ENCODE measurements around the gene XYLB. TPM values are rescaled to one million over a fixed set of nuclear protein-coding genes. Genes with fewer than 3 reads are reported as not detected.

XYLB gene
- polyA plus RNA-seq, 1 donor from 2014 or later: 0.50 TPM

- no peaks in the 10 kb centered on the region for H4K20me1 ChIP-seq (ENCODE audit: insufficient read depth)
- H3K27me3 ChIP-seq (ENCODE audit: insufficient read depth, low read depth, low read length): no peaks in the 10 kb centered on the region
- H3F3A ChIP-seq (ENCODE audit: insufficient read depth, low read length, poor library complexity, severe bottlenecking): no peaks in the 10 kb centered on the region
- no peak overlapping the region for H3K27ac ChIP-seq (ENCODE audit: low read length)
- H2AFZ ChIP-seq (ENCODE audit: low read depth, low read length): no peak overlapping the region
- H3K79me2 ChIP-seq (replicated peaks; ENCODE audit: insufficient read depth, low read length): no peaks in the 10 kb centered on the region
- no peaks in the 10 kb centered on the region for H3K9me3 ChIP-seq (ENCODE audit: low read length)
- H3K4me3 ChIP-seq (ENCODE audit: low read length): no peak overlapping the region
- no peak overlapping the region for H3K9ac ChIP-seq (ENCODE audit: low read length)
- H3K4me2 ChIP-seq (ENCODE audit: low read length): no peak overlapping the region
- TF ChIP-seq, protein P1, sequence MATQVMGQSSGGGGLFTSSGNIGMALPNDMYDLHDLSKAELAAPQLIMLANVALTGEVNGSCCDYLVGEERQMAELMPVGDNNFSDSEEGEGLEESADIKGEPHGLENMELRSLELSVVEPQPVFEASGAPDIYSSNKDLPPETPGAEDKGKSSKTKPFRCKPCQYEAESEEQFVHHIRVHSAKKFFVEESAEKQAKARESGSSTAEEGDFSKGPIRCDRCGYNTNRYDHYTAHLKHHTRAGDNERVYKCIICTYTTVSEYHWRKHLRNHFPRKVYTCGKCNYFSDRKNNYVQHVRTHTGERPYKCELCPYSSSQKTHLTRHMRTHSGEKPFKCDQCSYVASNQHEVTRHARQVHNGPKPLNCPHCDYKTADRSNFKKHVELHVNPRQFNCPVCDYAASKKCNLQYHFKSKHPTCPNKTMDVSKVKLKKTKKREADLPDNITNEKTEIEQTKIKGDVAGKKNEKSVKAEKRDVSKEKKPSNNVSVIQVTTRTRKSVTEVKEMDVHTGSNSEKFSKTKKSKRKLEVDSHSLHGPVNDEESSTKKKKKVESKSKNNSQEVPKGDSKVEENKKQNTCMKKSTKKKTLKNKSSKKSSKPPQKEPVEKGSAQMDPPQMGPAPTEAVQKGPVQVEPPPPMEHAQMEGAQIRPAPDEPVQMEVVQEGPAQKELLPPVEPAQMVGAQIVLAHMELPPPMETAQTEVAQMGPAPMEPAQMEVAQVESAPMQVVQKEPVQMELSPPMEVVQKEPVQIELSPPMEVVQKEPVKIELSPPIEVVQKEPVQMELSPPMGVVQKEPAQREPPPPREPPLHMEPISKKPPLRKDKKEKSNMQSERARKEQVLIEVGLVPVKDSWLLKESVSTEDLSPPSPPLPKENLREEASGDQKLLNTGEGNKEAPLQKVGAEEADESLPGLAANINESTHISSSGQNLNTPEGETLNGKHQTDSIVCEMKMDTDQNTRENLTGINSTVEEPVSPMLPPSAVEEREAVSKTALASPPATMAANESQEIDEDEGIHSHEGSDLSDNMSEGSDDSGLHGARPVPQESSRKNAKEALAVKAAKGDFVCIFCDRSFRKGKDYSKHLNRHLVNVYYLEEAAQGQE (IDR thresholded peaks at IDR 0.05; ENCODE audit: borderline replicate concordance): no peak
- TF ChIP-seq EP300 (conservative IDR thresholded peaks at IDR 0.05; ENCODE audit: poor library complexity, severe bottlenecking) (no peak), EZH2 (IDR thresholded peaks at IDR 0.05; ENCODE audit: borderline replicate concordance, insufficient read depth, low read length, poor library complexity, severe bottlenecking) (no peak)
- TF ChIP-seq, protein P2, sequence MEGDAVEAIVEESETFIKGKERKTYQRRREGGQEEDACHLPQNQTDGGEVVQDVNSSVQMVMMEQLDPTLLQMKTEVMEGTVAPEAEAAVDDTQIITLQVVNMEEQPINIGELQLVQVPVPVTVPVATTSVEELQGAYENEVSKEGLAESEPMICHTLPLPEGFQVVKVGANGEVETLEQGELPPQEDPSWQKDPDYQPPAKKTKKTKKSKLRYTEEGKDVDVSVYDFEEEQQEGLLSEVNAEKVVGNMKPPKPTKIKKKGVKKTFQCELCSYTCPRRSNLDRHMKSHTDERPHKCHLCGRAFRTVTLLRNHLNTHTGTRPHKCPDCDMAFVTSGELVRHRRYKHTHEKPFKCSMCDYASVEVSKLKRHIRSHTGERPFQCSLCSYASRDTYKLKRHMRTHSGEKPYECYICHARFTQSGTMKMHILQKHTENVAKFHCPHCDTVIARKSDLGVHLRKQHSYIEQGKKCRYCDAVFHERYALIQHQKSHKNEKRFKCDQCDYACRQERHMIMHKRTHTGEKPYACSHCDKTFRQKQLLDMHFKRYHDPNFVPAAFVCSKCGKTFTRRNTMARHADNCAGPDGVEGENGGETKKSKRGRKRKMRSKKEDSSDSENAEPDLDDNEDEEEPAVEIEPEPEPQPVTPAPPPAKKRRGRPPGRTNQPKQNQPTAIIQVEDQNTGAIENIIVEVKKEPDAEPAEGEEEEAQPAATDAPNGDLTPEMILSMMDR (IDR thresholded peaks at IDR 0.05; ENCODE audit: poor library complexity, severe bottlenecking): no peak
- no peaks in the 10 kb centered on the region for H3K9me2 ChIP-seq (ENCODE audit: insufficient read depth, low read length)
- H3K36me3 ChIP-seq (ENCODE audit: insufficient read depth, low read length): no peaks in the 10 kb centered on the region
These were observed 8.9 kb upstream of the XYLB start for GRCh38 chr3:38337703-38338102.

DNA sequence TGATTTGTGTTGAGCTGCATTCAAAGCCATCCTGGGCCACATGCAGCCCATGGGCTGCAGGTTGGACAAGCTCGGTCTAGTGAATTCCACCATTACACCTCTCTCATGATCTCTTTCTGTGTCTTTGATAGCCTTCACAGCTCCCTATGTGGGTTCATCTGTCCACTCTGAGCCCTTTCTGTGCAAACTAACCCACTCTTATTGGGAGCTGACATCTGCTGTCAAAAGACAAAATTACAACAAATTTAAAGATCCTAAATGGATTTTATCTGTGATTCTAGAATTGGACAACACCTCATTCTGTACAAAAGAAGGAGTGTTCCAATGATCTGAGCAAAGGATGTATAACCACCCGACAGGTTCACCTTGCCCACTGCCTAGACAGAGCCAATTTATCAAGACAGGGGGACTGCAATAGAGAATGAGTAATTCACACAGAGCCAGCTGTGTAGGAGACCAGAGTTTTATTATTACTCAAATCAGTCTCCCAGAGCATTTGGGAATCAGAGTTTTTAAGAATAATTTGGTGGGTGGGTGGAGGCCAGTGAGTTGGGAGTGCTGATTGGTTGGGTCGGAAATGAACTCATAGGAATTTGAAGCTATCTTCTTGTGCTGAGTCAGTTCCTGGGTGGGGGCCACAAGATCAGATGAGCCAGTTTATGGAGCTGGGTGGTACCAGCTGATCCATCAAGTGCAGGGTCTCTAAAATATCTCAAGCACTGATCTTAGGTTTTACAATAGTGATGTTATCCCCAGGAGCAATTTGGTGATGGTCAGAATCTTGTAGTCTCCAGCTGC, 2.6 kb upstream of the XYLB start:
- Histone ChIP-seq H3F3A (ENCODE audit: insufficient read depth, low read length, poor library complexity, severe bottlenecking) (no peaks in the 10 kb centered on the region), H3K79me2 (replicated peaks; ENCODE audit: insufficient read depth, low read length) (no peaks in the 10 kb centered on the region), H3K27me3 (ENCODE audit: insufficient read depth, low read depth, low read length) (no peaks in the 10 kb centered on the region), H3K4me3 (ENCODE audit: low read length) (no peak overlapping the region), H2AFZ (ENCODE audit: low read depth, low read length) (no peak overlapping the region), H3K9me3 (ENCODE audit: low read length) (no peaks in the 10 kb centered on the region), H3K9ac (ENCODE audit: low read length) (no peak overlapping the region), H3K36me3 (ENCODE audit: insufficient read depth, low read length) (no peaks in the 10 kb centered on the region), H3K9me2 (ENCODE audit: insufficient read depth, low read length) (no peaks in the 10 kb centered on the region), H4K20me1 (ENCODE audit: insufficient read depth) (no peaks in the 10 kb centered on the region), H3K27ac (ENCODE audit: low read length) (no peak overlapping the region), H3K4me2 (ENCODE audit: low read length) (no peak overlapping the region)
- TF ChIP-seq RAD21 (conservative IDR thresholded peaks at IDR 0.05) (no peak), MXI1 (conservative IDR thresholded peaks at IDR 0.05; ENCODE audit: poor library complexity, severe bottlenecking) (no peak), EZH2 (IDR thresholded peaks at IDR 0.05; ENCODE audit: borderline replicate concordance, insufficient read depth, low read length, poor library complexity, severe bottlenecking) (no peak), POLR2AphosphoS5 (IDR thresholded peaks at IDR 0.05) (no peak), EP300 (conservative IDR thresholded peaks at IDR 0.05; ENCODE audit: poor library complexity, severe bottlenecking) (no peak), TAF1 (IDR thresholded peaks at IDR 0.05; ENCODE audit: low read depth) (no peak), SMC3 (conservative IDR thresholded peaks at IDR 0.05; ENCODE audit: poor library complexity) (no peak)
- TF ChIP-seq, protein P2 (IDR thresholded peaks at IDR 0.05; ENCODE audit: poor library complexity, severe bottlenecking): no peak
- TF ChIP-seq, protein P1 (IDR thresholded peaks at IDR 0.05; ENCODE audit: borderline replicate concordance): no peak
